Measurements from ENCODE around the gene CDT1. TPM values are rescaled to one million over a fixed set of nuclear protein-coding genes. Genes with fewer than 3 reads are reported as not detected.

Gene CDT1
- total RNA-seq, 4 donors from 2014 or later: 0.17 to 1.4 (median 0.34) TPM; not detected in 1

- Histone ChIP-seq H3K27ac (replicated peaks in 1 of 4) (peak overlapping the region; percentile 86 to 97 (median 92)), H3K27me3 (no peaks in the 10 kb centered on the region), H3K4me3 (peak overlapping the region; percentile 77 to 90 (median 81)), H3K36me3 (peaks cover 0 to 28% (median 24%) of the 10 kb centered on the region in 4 donors), H3K9me3 (no peaks in the 10 kb centered on the region), H3K4me1 (peaks cover 26 to 45% (median 40%) of the 10 kb centered on the region in 4 donors)
- 16% methylated on average over 5 of the region's 12 CpGs for WGBS
- TF ChIP-seq EP300 (IDR thresholded peaks at IDR 0.05) (no peak), POLR2AphosphoS5 (IDR thresholded peaks at IDR 0.05) (no peak)
- DNase-seq (ENCODE audit: extremely low spot score): no peak
- intact Hi-C loops (cut with DNase I): loop anchor here (10.0 kb wide), 1 partner anchor 364 kb away; the partner anchor contains the start of gene CDH15
Measured at GRCh38 chr16:88810166-88810911, 6.8 kb downstream of the CDT1 start.

- intact Hi-C loops (cut with DNase I): loop anchor here (10.0 kb wide), 1 partner anchor 364 kb away; the partner anchor contains the start of gene CDH15
- H3K27me3 ChIP-seq: no peaks in the 10 kb centered on the region
- peak overlapping the region; percentile 77 to 90 (median 81) for H3K4me3 ChIP-seq
- peaks cover 26 to 45% (median 40%) of the 10 kb centered on the region in 4 donors for H3K4me1 ChIP-seq
- TF ChIP-seq POLR2AphosphoS5 (IDR thresholded peaks at IDR 0.05) (peak; percentile 52 to 97), CTCF (IDR thresholded peaks at IDR 0.05) (no peak), POLR2A (IDR thresholded peaks at IDR 0.05; ENCODE audit: low read depth) (peak; percentile 73), EP300 (IDR thresholded peaks at IDR 0.05) (no peak)
- no peaks in the 10 kb centered on the region for H3K9me3 ChIP-seq
- H3K27ac ChIP-seq (replicated peaks in 1 of 4): peak overlapping the region; percentile 86 to 97 (median 92)
- WGBS: no CpG with 5 or more reads among the region's 65 CpGs
- peaks cover 0 to 28% (median 24%) of the 10 kb centered on the region in 4 donors for H3K36me3 ChIP-seq
- DNase-seq (ENCODE audit: extremely low spot score): no peak
Measured at GRCh38 chr16:88810912-88811768, 7.6 kb downstream of the CDT1 start.

GRCh38 chr16:88811769-88812512 lies 8.4 kb downstream of the CDT1 start, which contains the start of gene APRT:
TSS of gene APRT (minus strand) at chr16:88811928. CDS start at chr16:88811899, 29 bp downstream.
- peak; percentile 20 to 44 (median 28) for TF ChIP-seq CTCF (IDR thresholded peaks at IDR 0.05)
- peak; percentile 33 for TF ChIP-seq POLR2A (IDR thresholded peaks at IDR 0.05; ENCODE audit: low read depth)
- no peak for TF ChIP-seq EP300 (IDR thresholded peaks at IDR 0.05)
- TF ChIP-seq POLR2AphosphoS5 (IDR thresholded peaks at IDR 0.05): peak; percentile 83 to 96

GRCh38 chr16:88812513-88813268 lies 9.1 kb downstream of the CDT1 start:
- Histone ChIP-seq H3K27ac (replicated peaks in 1 of 4) (peak overlapping the region; percentile 86 to 97 (median 92)), H3K4me1 (peaks cover 26 to 45% (median 40%) of the 10 kb centered on the region in 4 donors), H3K27me3 (no peaks in the 10 kb centered on the region), H3K4me3 (peak overlapping the region; percentile 77 to 90 (median 81)), H3K9me3 (no peaks in the 10 kb centered on the region), H3K36me3 (peaks cover 0 to 31% (median 23%) of the 10 kb centered on the region in 4 donors)
- WGBS: 50% methylated on average over 28 of the region's 37 CpGs
- DNase-seq (ENCODE audit: extremely low spot score): no peak
- intact Hi-C loops (cut with DNase I): loop anchor here (2.0 to 10.0 kb wide), 2 partner anchors 44 to 362 kb away; partner anchors contain the start of genes CDH15, GALNS and TRAPPC2L
- TF ChIP-seq EP300 (IDR thresholded peaks at IDR 0.05) (no peak), POLR2A (IDR thresholded peaks at IDR 0.05; ENCODE audit: low read depth) (no peak), CTCF (IDR thresholded peaks at IDR 0.05) (peak in 2 of 3 experiments; percentile 3 to 6), POLR2AphosphoS5 (IDR thresholded peaks at IDR 0.05) (no peak)

More at GRCh38 chr16:88811769-88812512, 8.4 kb downstream of the CDT1 start, which contains the start of gene APRT:
- peak; percentile 99 for DNase-seq (ENCODE audit: extremely low spot score)
- Histone ChIP-seq H3K36me3 (peaks cover 0 to 28% (median 24%) of the 10 kb centered on the region in 4 donors), H3K27me3 (no peaks in the 10 kb centered on the region), H3K4me1 (peaks cover 26 to 45% (median 40%) of the 10 kb centered on the region in 4 donors), H3K27ac (replicated peaks in 1 of 4) (peak within 1 kb of the TSS; percentile 86 to 97 (median 92)), H3K4me3 (peak within 1 kb of the TSS; percentile 77 to 90 (median 81)), H3K9me3 (no peaks in the 10 kb centered on the region)
- no CpG with 5 or more reads among the region's 84 CpGs for WGBS
- intact Hi-C loops (cut with DNase I): loop anchor here (2.0 to 10.0 kb wide), 2 partner anchors 45 to 363 kb away; partner anchors contain the start of genes CDH15, GALNS and TRAPPC2L

Measured in esophagus muscularis mucosa (tissue), 4 donors.